K562 (cell line): ENCODE measurements around the gene IGFL1. TPM values are rescaled to one million over a fixed set of nuclear protein-coding genes. Genes with fewer than 3 reads are reported as not detected.

ENCODE experiments used
- FOXA3 ChIP-seq, 2 experiments: fragments of 450-650 bp in 1 of 2; sonication (generic) in 1 of 2; formaldehyde crosslinking; IDR thresholded peaks in 1 of 2; conservative IDR thresholded peaks in 1 of 2; 2 replicates each; pipeline versions ENCODE4 v1.4.0 to v1.8.0; 2020 to 2022; ENCODE audit warnings: mild to moderate bottlenecking in 2 of 2, missing genetic modification reagents in 1 of 2
- KLF13 ChIP-seq: fragments of 450-650 bp; IDR thresholded peaks from 2 replicates; pipeline ENCODE4 v1.6.1; 2016; ENCODE audit warnings: missing genetic modification characterization, low read depth, mild to moderate bottlenecking, missing compliant biosample characterization, moderate library complexity, borderline replicate concordance
- LEF1 ChIP-seq: fragments of 450-650 bp; IDR thresholded peaks from 2 replicates; pipeline ENCODE4 v1.6.1; 2016; ENCODE audit warnings: mild to moderate bottlenecking
- MTA1 ChIP-seq: fragments of 450-650 bp; IDR thresholded peaks from 2 replicates; pipeline ENCODE4 v1.6.1; 2017; ENCODE audit warnings: borderline replicate concordance
- NR2C2 ChIP-seq, 2 experiments: fragments of 200-800 bp in 1 of 2; sonication (Bioruptor generic) in 1 of 2; sonication (generic) in 1 of 2; formaldehyde crosslinking in 1 of 2; IDR thresholded peaks; 2 replicates each; pipeline versions ENCODE4 v1.6.1 to v1.8.0; 2016 to 2022; ENCODE audit warnings: mild to moderate bottlenecking in 1 of 2, missing compliant biosample characterization in 1 of 2, missing genetic modification characterization in 1 of 2, missing genetic modification reagents in 1 of 2
- TCF7 ChIP-seq: sonication (generic); IDR thresholded peaks from 2 replicates; pipeline ENCODE4 v1.6.1; 2016; ENCODE audit warnings: antibody characterized with exemption, borderline replicate concordance
- ZKSCAN1 ChIP-seq: fragments of 150-350 bp; IDR thresholded peaks from 2 replicates; pipeline ENCODE4 v1.6.1; 2016; ENCODE audit warnings: low read depth, low read length
- ZNF316 ChIP-seq: fragments of 450-650 bp; IDR thresholded peaks from 2 replicates; pipeline ENCODE4 v1.6.1; 2016
- ZNF740 ChIP-seq, 3 experiments: fragments of 200-800 bp in 1 of 3; sonication (Bioruptor generic) in 1 of 3; sonication (generic) in 1 of 3; formaldehyde crosslinking in 1 of 3; IDR thresholded peaks; 2 replicates each; pipeline versions ENCODE4 v1.6.1 to v1.8.0; 2016 to 2022; ENCODE audit warnings: mild to moderate bottlenecking in 2 of 3, missing compliant biosample characterization in 2 of 3, missing genetic modification characterization in 2 of 3, missing genetic modification reagents in 1 of 3
- polyA plus RNA-seq, 8 experiments: library from polyadenylated mRNA; depleted of rRNA in 4 of 8; stranded (reverse) in 5 of 8; unstranded in 3 of 8; fragments of >200 nt; fragmentation: Nextera tagmentation in 2 of 8; fragmentation: Illumina TruSeq in 1 of 8; extraction: Ambion mirVana in 2 of 8; extraction: Trizol in 1 of 8; gene quantifications; 2 replicates each; pipeline versions ENCODE4 v1.2.1 to v1.2.3, GENCODE V29; 2011 to 2014; ENCODE audit warnings: inconsistent platforms in 1 of 8, missing spikeins in 1 of 8
- total RNA-seq, 7 experiments: library from RNA; depleted of rRNA in 6 of 7; stranded (reverse); fragments of >200 nt in 6 of 7; fragmentation: Illumina TruSeq in 2 of 7; extraction: Trizol in 2 of 7; gene quantifications; 2 replicates each; pipeline versions ENCODE4 v1.2.1 to v1.2.3, GENCODE V29; 2011 to 2021; ENCODE audit warnings: low replicate concordance in 1 of 7
- TF ChIP-seq, protein P1 (sequence below): fragments of 200-400 bp; formaldehyde crosslinking; IDR thresholded peaks from 2 replicates; pipeline ENCODE4 v1.6.1; 2017; ENCODE audit warnings: mild to moderate bottlenecking, low read depth, low read length, moderate library complexity
- TF ChIP-seq, protein P2 (sequence below): fragments of 450-650 bp; IDR thresholded peaks from 2 replicates; pipeline ENCODE4 v1.6.1; 2016; ENCODE audit warnings: antibody characterized with exemption
- TF ChIP-seq, protein P3 (sequence below): IDR thresholded peaks from 2 replicates; pipeline ENCODE4 v1.6.1; 2012; ENCODE audit warnings: low read depth, low read length, improper control_type of control experiment, borderline replicate concordance

The IGFL1 gene
- total and polyA plus RNA-seq, 9 of the 15 experiments (the other 6 are each of a cell fraction or from before 2014, with no cell fraction given): not detected

GRCh38 chr19:46192992-46193650 is 36.4 kb upstream of the IGFL1 start (continued):
- TF ChIP-seq, protein P1, sequence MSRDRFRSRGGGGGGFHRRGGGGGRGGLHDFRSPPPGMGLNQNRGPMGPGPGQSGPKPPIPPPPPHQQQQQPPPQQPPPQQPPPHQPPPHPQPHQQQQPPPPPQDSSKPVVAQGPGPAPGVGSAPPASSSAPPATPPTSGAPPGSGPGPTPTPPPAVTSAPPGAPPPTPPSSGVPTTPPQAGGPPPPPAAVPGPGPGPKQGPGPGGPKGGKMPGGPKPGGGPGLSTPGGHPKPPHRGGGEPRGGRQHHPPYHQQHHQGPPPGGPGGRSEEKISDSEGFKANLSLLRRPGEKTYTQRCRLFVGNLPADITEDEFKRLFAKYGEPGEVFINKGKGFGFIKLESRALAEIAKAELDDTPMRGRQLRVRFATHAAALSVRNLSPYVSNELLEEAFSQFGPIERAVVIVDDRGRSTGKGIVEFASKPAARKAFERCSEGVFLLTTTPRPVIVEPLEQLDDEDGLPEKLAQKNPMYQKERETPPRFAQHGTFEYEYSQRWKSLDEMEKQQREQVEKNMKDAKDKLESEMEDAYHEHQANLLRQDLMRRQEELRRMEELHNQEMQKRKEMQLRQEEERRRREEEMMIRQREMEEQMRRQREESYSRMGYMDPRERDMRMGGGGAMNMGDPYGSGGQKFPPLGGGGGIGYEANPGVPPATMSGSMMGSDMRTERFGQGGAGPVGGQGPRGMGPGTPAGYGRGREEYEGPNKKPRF: no peak
- TF ChIP-seq MTA1 (no peak), ZKSCAN1 (no peak), LEF1 (peak; percentile 86), TCF7 (no peak), ZNF316 (peak; percentile 31; the same call in 1 of the 2 replicates), KLF13 (tag) (no peak), ZNF740 (CRISPR knock-in tag; IDR thresholded peaks at IDR 0.05) (no peak), ZNF740 (tag; IDR thresholded peaks at IDR 0.05) (no peak), NR2C2 (CRISPR knock-in tag; IDR thresholded peaks at IDR 0.05) (no peak), NR2C2 (tag; IDR thresholded peaks at IDR 0.05) (peak; percentile 26; the same call in 1 of the 2 replicates), FOXA3 (CRISPR knock-in tag; conservative IDR thresholded peaks at IDR 0.05 in 1 of 2, IDR thresholded peaks at IDR 0.05 in 1 of 2) (peak; percentile 96 to 98)
- TF ChIP-seq, protein P2, sequence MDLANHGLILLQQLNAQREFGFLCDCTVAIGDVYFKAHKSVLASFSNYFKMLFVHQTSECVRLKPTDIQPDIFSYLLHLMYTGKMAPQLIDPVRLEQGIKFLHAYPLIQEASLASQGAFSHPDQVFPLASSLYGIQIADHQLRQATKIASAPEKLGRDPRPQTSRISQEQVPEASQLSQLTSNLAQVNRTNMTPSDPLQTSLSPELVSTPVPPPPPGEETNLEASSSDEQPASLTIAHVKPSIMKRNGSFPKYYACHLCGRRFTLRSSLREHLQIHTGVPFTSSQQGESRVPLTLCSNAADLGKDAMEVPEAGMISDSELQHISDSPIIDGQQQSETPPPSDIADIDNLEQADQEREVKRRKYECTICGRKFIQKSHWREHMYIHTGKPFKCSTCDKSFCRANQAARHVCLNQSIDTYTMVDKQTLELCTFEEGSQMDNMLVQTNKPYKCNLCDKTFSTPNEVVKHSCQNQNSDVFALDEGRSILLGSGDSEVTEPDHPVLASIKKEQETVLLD: no peak; the same call in 1 of the 2 replicates
- TF ChIP-seq, protein P3, sequence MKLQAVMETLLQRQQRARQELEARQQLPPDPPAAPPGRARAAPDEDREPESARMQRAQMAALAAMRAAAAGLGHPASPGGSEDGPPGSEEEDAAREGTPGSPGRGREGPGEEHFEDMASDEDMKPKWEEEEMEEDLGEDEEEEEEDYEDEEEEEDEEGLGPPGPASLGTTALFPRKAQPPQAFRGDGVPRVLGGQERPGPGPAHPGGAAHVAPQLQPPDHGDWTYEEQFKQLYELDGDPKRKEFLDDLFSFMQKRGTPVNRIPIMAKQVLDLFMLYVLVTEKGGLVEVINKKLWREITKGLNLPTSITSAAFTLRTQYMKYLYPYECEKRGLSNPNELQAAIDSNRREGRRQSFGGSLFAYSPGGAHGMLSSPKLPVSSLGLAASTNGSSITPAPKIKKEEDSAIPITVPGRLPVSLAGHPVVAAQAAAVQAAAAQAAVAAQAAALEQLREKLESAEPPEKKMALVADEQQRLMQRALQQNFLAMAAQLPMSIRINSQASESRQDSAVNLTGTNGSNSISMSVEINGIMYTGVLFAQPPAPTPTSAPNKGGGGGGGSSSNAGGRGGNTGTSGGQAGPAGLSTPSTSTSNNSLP: peak; percentile 83; the same call in 1 of the 2 replicates
